Liver (tissue), 9 donors: ENCODE results near the gene KPNA4. TPM values are rescaled to one million over a fixed set of nuclear protein-coding genes. Genes with fewer than 3 reads are reported as not detected.

Experiments
- DNase-seq: peaks from one replicate; pipeline ENCODE4 v3.0.0-alpha.2; 2017; ENCODE audit warnings: low spot score
- H3K27ac ChIP-seq, 2 donors: one replicate each; pipeline ENCODE4 v1.7.0; 2013; ENCODE audit warnings: inconsistent platforms in 2 of 2, low read length in 2 of 2, control low read depth in 1 of 2, low read depth in 1 of 2, mild to moderate bottlenecking in 1 of 2
- H3K27me3 ChIP-seq, 4 donors: one replicate each; pipeline versions ENCODE4 v1.6.1 to v1.7.0; 2013; ENCODE audit warnings: low read length in 3 of 4, inconsistent platforms in 1 of 4, mild to moderate bottlenecking in 1 of 4, moderate library complexity in 1 of 4; ENCODE audit not compliant: control insufficient read depth in 4 of 4, insufficient read depth in 4 of 4
- H3K36me3 ChIP-seq, 4 donors: one replicate each; pipeline versions ENCODE4 v1.6.1 to v1.7.0; 2013; ENCODE audit warnings: low read length in 3 of 4, mild to moderate bottlenecking in 3 of 4, low read depth in 1 of 4, moderate library complexity in 1 of 4; ENCODE audit not compliant: control insufficient read depth in 4 of 4, insufficient read depth in 3 of 4
- H3K4me1 ChIP-seq, 4 donors: one replicate each; pipeline versions ENCODE4 v1.6.1 to v1.7.0; 2013; ENCODE audit warnings: low read length in 3 of 4, mild to moderate bottlenecking in 3 of 4, moderate library complexity in 1 of 4; ENCODE audit not compliant: control insufficient read depth in 4 of 4, insufficient read depth in 4 of 4
- H3K4me3 ChIP-seq, 3 donors: one replicate each; pipeline versions ENCODE4 v1.6.1 to v1.7.0; 2013; ENCODE audit warnings: low read length in 3 of 3, control low read depth in 1 of 3, low read depth in 1 of 3, mild to moderate bottlenecking in 1 of 3
- H3K9ac ChIP-seq, 2 donors: one replicate each; pipeline ENCODE4 v1.7.0; 2013; ENCODE audit warnings: low read length in 2 of 2, mild to moderate bottlenecking in 2 of 2, moderate library complexity in 2 of 2, control low read depth in 1 of 2, low read depth in 1 of 2
- H3K9me3 ChIP-seq, 4 donors: one replicate each; pipeline versions ENCODE4 v1.6.1 to v1.7.0; 2013; ENCODE audit warnings: low read length in 3 of 4; ENCODE audit not compliant: control insufficient read depth in 4 of 4
- ATF3 ChIP-seq: IDR thresholded peaks from 2 replicates; pipeline ENCODE4 v1.6.1; 2016; ENCODE audit warnings: antibody characterized with exemption
- EGR1 ChIP-seq, 2 donors: IDR thresholded peaks; 2 replicates each; pipeline ENCODE4 v1.6.1; 2016 to 2018; ENCODE audit warnings: antibody characterized with exemption in 2 of 2, low read depth in 2 of 2
- FOXA1 ChIP-seq: IDR thresholded peaks from 2 replicates; pipeline ENCODE4 v1.6.1; 2016; ENCODE audit warnings: antibody characterized with exemption
- FOXA2 ChIP-seq: IDR thresholded peaks from 2 replicates; pipeline ENCODE4 v1.6.1; 2016; ENCODE audit warnings: antibody characterized with exemption
- GABPA ChIP-seq, 2 donors: IDR thresholded peaks in 1 of 2; conservative IDR thresholded peaks in 1 of 2; 2 replicates each; pipeline ENCODE4 v1.6.1; 2016; ENCODE audit warnings: antibody characterized with exemption in 2 of 2, mild to moderate bottlenecking in 1 of 2, moderate library complexity in 1 of 2
- HNF4G ChIP-seq: IDR thresholded peaks from 2 replicates; pipeline ENCODE4 v1.6.1; 2016; ENCODE audit warnings: antibody characterized with exemption
- JUND ChIP-seq, 2 donors: IDR thresholded peaks; 2 replicates each; pipeline ENCODE4 v1.6.1; 2016; ENCODE audit warnings: antibody characterized with exemption in 2 of 2
- MAX ChIP-seq: IDR thresholded peaks from 2 replicates; pipeline ENCODE4 v1.6.1; 2016; ENCODE audit warnings: antibody characterized with exemption
- NR2F2 ChIP-seq: IDR thresholded peaks from 2 replicates; pipeline ENCODE4 v1.6.1; 2016; ENCODE audit warnings: antibody characterized with exemption
- RAD21 ChIP-seq, 2 donors: IDR thresholded peaks; 2 replicates each; pipeline ENCODE4 v1.6.1; 2016; ENCODE audit warnings: antibody characterized with exemption in 2 of 2, mild to moderate bottlenecking in 2 of 2
- RXRA ChIP-seq, 2 donors: IDR thresholded peaks; 2 replicates each; pipeline ENCODE4 v1.6.1; 2017 to 2018; ENCODE audit warnings: antibody characterized with exemption in 2 of 2, mild to moderate bottlenecking in 1 of 2
- SP1 ChIP-seq: IDR thresholded peaks from 2 replicates; pipeline ENCODE4 v1.6.1; 2018; ENCODE audit warnings: antibody characterized with exemption, mild to moderate bottlenecking
- TAF1 ChIP-seq: conservative IDR thresholded peaks from 2 replicates; pipeline ENCODE4 v1.6.1; 2016; ENCODE audit warnings: antibody characterized with exemption, mild to moderate bottlenecking
- YY1 ChIP-seq: IDR thresholded peaks from 2 replicates; pipeline ENCODE4 v1.6.1; 2016; ENCODE audit warnings: antibody characterized with exemption, mild to moderate bottlenecking
- ZBTB33 ChIP-seq: IDR thresholded peaks from 2 replicates; pipeline ENCODE4 v1.6.1; 2016; ENCODE audit warnings: antibody characterized with exemption
- WGBS: extraction: QIAGEN DNeasy Blood & Tissue Kit; methylation state at CpG from one replicate; pipeline ENCODE4 v1.1.7; 2013; 5-methylcytosine and 5-hydroxymethylcytosine counted together
- polyA plus RNA-seq, 2 donors: library from polyadenylated mRNA; stranded (reverse) in 1 of 2; unstranded in 1 of 2; fragments of 200-250 nt in 1 of 2; fragments of >200 nt in 1 of 2; fragmentation: Nextera tagmentation in 1 of 2; extraction: Ambion mirVana in 1 of 2; gene quantifications; one replicate each; pipeline versions ENCODE4 v1.2.1 to v1.2.3, GENCODE V29; 2013 to 2015
- total RNA-seq, 2 donors: library from RNA; depleted of rRNA; stranded (reverse); fragments of >200 nt; gene quantifications; one replicate each; pipeline ENCODE4 v1.2.3, GENCODE V29; 2014
- TF ChIP-seq, protein P1 (sequence below): fragments of 150-350 bp; IDR thresholded peaks from 2 replicates; pipeline ENCODE4 v1.5.1; 2017; ENCODE audit warnings: improper control_type of control experiment, low read depth, low read length; ENCODE audit not compliant: missing input control
- donor health status: healthy.
- donor health status: healthy.
- donor health status: healthy.
- donor health status: healthy.
- donor health status: healthy.

The KPNA4 gene
- total and polyA plus RNA-seq, 4 donors, result 6.1 to 14.1 (median 10.3) TPM

GRCh38 chr3:160556141-160556540, 9.2 kb downstream of the KPNA4 start:
- 86% methylated on average over 2 of the region's 2 CpGs for WGBS
- H3K27ac ChIP-seq, result no peak overlapping the region
- TF ChIP-seq TAF1, result no peak
- TF ChIP-seq, protein P1, sequence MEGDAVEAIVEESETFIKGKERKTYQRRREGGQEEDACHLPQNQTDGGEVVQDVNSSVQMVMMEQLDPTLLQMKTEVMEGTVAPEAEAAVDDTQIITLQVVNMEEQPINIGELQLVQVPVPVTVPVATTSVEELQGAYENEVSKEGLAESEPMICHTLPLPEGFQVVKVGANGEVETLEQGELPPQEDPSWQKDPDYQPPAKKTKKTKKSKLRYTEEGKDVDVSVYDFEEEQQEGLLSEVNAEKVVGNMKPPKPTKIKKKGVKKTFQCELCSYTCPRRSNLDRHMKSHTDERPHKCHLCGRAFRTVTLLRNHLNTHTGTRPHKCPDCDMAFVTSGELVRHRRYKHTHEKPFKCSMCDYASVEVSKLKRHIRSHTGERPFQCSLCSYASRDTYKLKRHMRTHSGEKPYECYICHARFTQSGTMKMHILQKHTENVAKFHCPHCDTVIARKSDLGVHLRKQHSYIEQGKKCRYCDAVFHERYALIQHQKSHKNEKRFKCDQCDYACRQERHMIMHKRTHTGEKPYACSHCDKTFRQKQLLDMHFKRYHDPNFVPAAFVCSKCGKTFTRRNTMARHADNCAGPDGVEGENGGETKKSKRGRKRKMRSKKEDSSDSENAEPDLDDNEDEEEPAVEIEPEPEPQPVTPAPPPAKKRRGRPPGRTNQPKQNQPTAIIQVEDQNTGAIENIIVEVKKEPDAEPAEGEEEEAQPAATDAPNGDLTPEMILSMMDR, result no peak
- no peak for TF ChIP-seq JUND (IDR thresholded peaks at IDR 0.05)
- TF ChIP-seq RXRA (IDR thresholded peaks at IDR 0.05), result no peak
- no peak for TF ChIP-seq NR2F2

GRCh38 chr3:160554980-160555379, 10.4 kb downstream of the KPNA4 start:
- Histone ChIP-seq H3K9me3 (peaks cover 0 to 2% (median 0%) of the 10 kb centered on the region in 4 donors), H3K36me3 (no peaks in the 10 kb centered on the region), H3K4me1 (peaks cover 0 to 13% (median 9%) of the 10 kb centered on the region in 4 donors), H3K27me3 (no peaks in the 10 kb centered on the region), H3K27ac (no peak overlapping the region), H3K9ac (no peak overlapping the region), H3K4me3 (no peak overlapping the region)
- no peak for TF ChIP-seq HNF4G
- TF ChIP-seq NR2F2, result no peak
- TF ChIP-seq FOXA2, result no peak
- TF ChIP-seq ATF3, result no peak
- TF ChIP-seq, protein P1, result no peak
- no peak for TF ChIP-seq EGR1 (IDR thresholded peaks at IDR 0.05; ENCODE audit: low read depth in 2 of 2)
- no peak for TF ChIP-seq GABPA (IDR thresholded peaks at IDR 0.05 in 1 of 2, conservative IDR thresholded peaks at IDR 0.05 in 1 of 2)
- TF ChIP-seq FOXA1, result no peak
- no peak for TF ChIP-seq RAD21 (IDR thresholded peaks at IDR 0.05)
- 97% methylated on average over 3 of the region's 3 CpGs for WGBS
- no peak for DNase-seq

More at GRCh38 chr3:160556141-160556540, 9.2 kb downstream of the KPNA4 start:
- Histone ChIP-seq H3K36me3 (no peaks in the 10 kb centered on the region), H3K9me3 (no peaks in the 10 kb centered on the region), H3K4me3 (no peak overlapping the region), H3K9ac (no peak overlapping the region), H3K27me3 (no peaks in the 10 kb centered on the region), H3K4me1 (peaks cover 0 to 21% (median 14%) of the 10 kb centered on the region in 4 donors)
- no peak for DNase-seq

- H3K27me3 ChIP-seq, result no peaks in the 10 kb centered on the region
- no peak overlapping the region for H3K4me3 ChIP-seq
- H3K9me3 ChIP-seq, result peaks cover 0 to 2% (median 0%) of the 10 kb centered on the region in 4 donors
- peaks cover 0 to 12% (median 4%) of the 10 kb centered on the region in 4 donors for H3K4me1 ChIP-seq
- WGBS, result 77% methylated on average over 1 of the region's 1 CpG
- H3K36me3 ChIP-seq, result no peaks in the 10 kb centered on the region
- H3K9ac ChIP-seq, result no peak overlapping the region
- DNase-seq, result no peak
- H3K27ac ChIP-seq, result no peak overlapping the region
- TF ChIP-seq MAX, result no peak
- no peak for TF ChIP-seq FOXA2
- no peak for TF ChIP-seq SP1
- TF ChIP-seq ZBTB33, result no peak
- TF ChIP-seq, protein P1, result no peak
- TF ChIP-seq RAD21 (IDR thresholded peaks at IDR 0.05), result no peak
- no peak for TF ChIP-seq YY1
- no peak for TF ChIP-seq RXRA (IDR thresholded peaks at IDR 0.05)
- TF ChIP-seq ATF3, result no peak
- no peak for TF ChIP-seq TAF1
- TF ChIP-seq NR2F2, result no peak
Observed at GRCh38 chr3:160553827-160554226, 11.5 kb downstream of the KPNA4 start.
